Activated CD4-positive, alpha-beta T cell treated with anti-CD3 and anti-CD28 coated beads for 36 hours (primary cell): ENCODE data around the gene ACAN. TPM values are rescaled to one million over a fixed set of nuclear protein-coding genes. Genes with fewer than 3 reads are reported as not detected.

Source experiments
- ATAC-seq: fragments of 200-7000 bp; cut with Tn5 transposase; one replicate; pipeline ENCODE4 v1.10.0; 2021; ENCODE audit warnings: mild to moderate bottlenecking, moderate library complexity
- CTCF ChIA-PET: fragments of 350-600 bp; sonication (Branson Sonifier 250); formaldehyde crosslinking; loops from one replicate; lab custom pipeline; 2021; ENCODE audit warnings: antibody characterized with exemption; lab: Charles Lee
- POLR2A ChIA-PET: fragments of 350-600 bp; sonication (Branson Sonifier 250); formaldehyde crosslinking; loops from one replicate; lab custom pipeline; 2021; ENCODE audit warnings: antibody characterized with exemption, inconsistent platforms; lab: Charles Lee
- DNase-seq: peaks from one replicate; pipeline ENCODE4 v3.0.0-alpha.2; 2020
- H3K27ac Mint-ChIP-seq: one replicate; pipeline ENCODE4 v1.8.0; 2021; ENCODE audit warnings: mixed read lengths
- H3K27me3 Mint-ChIP-seq: one replicate; pipeline ENCODE4 v1.8.0; 2021; ENCODE audit warnings: mixed read lengths
- H3K36me3 Mint-ChIP-seq: one replicate; pipeline ENCODE4 v1.8.0; 2021; ENCODE audit warnings: low read depth, mixed read lengths
- H3K4me1 Mint-ChIP-seq: one replicate; pipeline ENCODE4 v1.8.0; 2021; ENCODE audit warnings: mixed read lengths
- H3K4me3 Mint-ChIP-seq: one replicate; pipeline ENCODE4 v1.8.0; 2021; ENCODE audit warnings: mild to moderate bottlenecking, moderate library complexity, mixed read lengths
- H3K9me3 Mint-ChIP-seq: one replicate; pipeline ENCODE4 v1.8.0; 2021; ENCODE audit warnings: low read depth, mixed read lengths
- intact Hi-C, 2 experiments: fragments of 100-400 bp; cut with DNase I in 1 of 2; cut with micrococcal nuclease in 1 of 2; formaldehyde crosslinking; loops; one replicate each; pipeline versions ENCODE4 v1.14.2 to v1.15.1; 2022 to 2024; cut with DNase I, micrococcal nuclease
- total RNA-seq, 2 experiments: library from RNA; stranded (reverse); gene quantifications; one replicate each; pipeline ENCODE4 v1.2.3, GENCODE V29; 2021

Gene ACAN
- total RNA-seq, 2 experiments from 2014 or later = not detected

- DNase-seq = no peak
- H3K36me3 Mint-ChIP-seq = no peaks in the 10 kb centered on the region
- peaks cover 7% of the 10 kb centered on the region for H3K4me1 Mint-ChIP-seq
- no peaks in the 10 kb centered on the region for H3K27me3 Mint-ChIP-seq
- H3K4me3 Mint-ChIP-seq = no peak overlapping the region
- ChIA-PET POLR2A (no interaction called here), CTCF (interaction anchor here (0.8 to 1.1 kb wide), 2 partner anchors 10 to 173 kb away, joined by 3 read pairs; no protein-coding TSS in a partner anchor)
- no peaks in the 10 kb centered on the region for H3K9me3 Mint-ChIP-seq
- ATAC-seq = peak; percentile 80
- intact Hi-C loops = no loop called here
- H3K27ac Mint-ChIP-seq = no peak overlapping the region
These were observed 41.6 kb downstream of the ACAN start for GRCh38 chr15:88844749-88845386.

DNA sequence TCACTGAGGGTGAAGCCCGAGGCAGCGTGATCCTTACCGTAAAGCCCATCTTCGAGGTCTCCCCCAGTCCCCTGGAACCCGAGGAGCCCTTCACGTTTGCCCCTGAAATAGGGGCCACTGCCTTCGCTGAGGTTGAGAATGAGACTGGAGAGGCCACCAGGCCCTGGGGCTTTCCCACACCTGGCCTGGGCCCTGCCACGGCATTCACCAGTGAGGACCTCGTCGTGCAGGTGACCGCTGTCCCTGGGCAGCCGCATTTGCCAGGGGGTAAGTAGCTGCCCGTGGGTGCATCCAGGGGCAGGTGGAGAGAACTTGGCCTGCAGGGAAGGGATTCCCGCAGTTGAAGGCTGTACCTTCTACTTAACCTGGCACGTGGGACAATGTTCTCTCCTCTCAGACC lies 42.4 kb downstream of the ACAN start:
- Mint-ChIP-seq H3K4me1 (peaks cover 7% of the 10 kb centered on the region), H3K27ac (no peak overlapping the region), H3K4me3 (no peak overlapping the region), H3K27me3 (no peaks in the 10 kb centered on the region), H3K9me3 (no peaks in the 10 kb centered on the region), H3K36me3 (no peaks in the 10 kb centered on the region)
- intact Hi-C loops = no loop called here
- DNase-seq (no peak), ATAC-seq (no peak)
- ChIA-PET CTCF (no interaction called here), POLR2A (no interaction called here)

DNA sequence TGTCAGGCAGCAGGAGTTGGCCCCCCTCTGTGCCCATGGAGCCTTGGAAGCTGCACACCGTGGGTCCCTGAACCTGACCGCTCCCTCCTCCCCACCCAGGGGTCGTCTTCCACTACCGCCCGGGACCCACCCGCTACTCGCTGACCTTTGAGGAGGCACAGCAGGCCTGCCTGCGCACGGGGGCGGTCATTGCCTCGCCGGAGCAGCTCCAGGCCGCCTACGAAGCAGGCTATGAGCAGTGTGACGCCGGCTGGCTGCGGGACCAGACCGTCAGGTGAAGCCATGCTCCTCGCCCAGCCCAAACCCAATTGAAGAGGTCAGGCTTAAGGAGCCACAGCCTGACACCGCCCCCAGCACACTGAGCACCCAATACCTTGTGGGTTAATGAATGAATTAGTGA lies 43.9 kb downstream of the ACAN start:
- no peaks in the 10 kb centered on the region for H3K9me3 Mint-ChIP-seq

DNA sequence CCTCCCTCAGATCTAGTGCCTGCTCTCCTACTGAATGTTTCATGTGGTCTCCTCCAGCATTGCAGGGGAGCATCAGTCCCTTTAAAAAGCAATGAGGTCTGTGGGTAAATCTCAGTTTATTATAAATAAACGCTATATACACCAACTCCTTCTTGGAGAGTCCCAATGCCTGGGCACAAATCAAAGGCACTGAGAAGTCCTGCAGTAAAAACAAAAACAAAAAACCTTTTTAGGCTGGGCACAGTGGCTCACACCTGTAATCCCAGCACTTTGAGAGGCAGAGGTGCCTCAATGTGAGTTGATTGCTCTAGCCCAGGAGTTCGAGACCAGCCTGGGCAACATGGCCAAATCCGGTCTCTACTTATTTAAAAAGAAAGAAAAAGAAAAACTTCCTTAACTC lies 45.0 kb downstream of the ACAN start:
- Mint-ChIP-seq H3K27me3 (no peaks in the 10 kb centered on the region), H3K36me3 (no peaks in the 10 kb centered on the region), H3K27ac (no peak overlapping the region), H3K9me3 (no peaks in the 10 kb centered on the region), H3K4me1 (peaks cover 7% of the 10 kb centered on the region), H3K4me3 (no peak overlapping the region)
- ATAC-seq = no peak
- intact Hi-C loops = no loop called here
- ChIA-PET CTCF (no interaction called here), POLR2A (no interaction called here)
- DNase-seq = no peak

More for the DNA sequence above, 43.9 kb downstream of the ACAN start:
- ATAC-seq (no peak), DNase-seq (no peak)
- no peak overlapping the region for H3K27ac Mint-ChIP-seq
- intact Hi-C loops = no loop called here
- H3K27me3 Mint-ChIP-seq = no peaks in the 10 kb centered on the region
- H3K4me3 Mint-ChIP-seq = no peak overlapping the region
- peaks cover 7% of the 10 kb centered on the region for H3K4me1 Mint-ChIP-seq
- H3K36me3 Mint-ChIP-seq = no peaks in the 10 kb centered on the region
- POLR2A ChIA-PET = no interaction called here
- CTCF ChIA-PET = no interaction called here

DNA sequence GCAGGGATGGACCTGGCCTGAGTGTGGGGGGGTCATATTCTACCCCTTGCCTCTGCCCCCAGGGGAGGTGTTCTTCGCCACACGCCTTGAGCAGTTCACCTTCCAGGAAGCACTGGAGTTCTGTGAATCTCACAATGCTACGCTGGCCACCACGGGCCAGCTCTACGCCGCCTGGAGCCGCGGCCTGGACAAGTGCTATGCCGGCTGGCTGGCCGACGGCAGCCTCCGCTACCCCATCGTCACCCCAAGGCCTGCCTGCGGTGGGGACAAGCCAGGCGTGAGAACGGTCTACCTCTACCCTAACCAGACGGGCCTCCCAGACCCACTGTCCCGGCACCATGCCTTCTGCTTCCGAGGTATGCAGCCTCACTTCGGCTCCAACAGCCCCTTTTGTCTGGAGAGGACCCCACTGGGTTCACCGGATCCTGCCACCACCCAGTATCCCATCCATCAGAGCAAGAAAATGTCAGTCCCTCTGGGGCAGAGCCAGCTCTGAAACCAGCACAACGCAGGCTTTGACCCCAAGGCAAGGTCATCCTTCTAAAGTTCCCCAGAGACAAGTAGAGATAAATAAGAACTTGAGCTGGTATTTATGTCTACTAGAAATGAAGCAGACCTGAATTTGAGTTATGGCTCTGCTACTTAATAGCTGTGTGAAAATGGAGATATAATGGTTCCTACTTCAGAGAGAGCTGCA lies 46.3 kb downstream of the ACAN start:
- no peak for ATAC-seq
- intact Hi-C loops = no loop called here

DNA sequence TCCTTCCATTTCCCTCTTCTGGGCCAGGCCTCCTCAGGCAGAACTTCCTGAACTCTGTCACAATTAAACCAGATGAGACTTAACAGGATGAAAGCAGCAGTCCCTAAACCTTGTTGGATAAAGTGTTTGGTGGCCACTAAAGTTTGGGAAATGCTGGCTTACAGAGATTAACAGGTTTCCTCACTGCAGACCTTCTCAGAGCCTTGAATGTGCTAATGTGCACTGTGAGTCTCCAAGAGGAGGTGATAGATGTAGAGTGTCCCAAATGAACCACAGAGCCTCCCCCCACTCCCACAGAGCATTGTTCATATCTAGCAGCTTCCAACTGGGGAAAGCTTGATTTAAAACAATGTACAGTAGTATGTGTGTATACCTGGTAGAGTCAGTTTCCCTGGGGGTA lies 49.2 kb downstream of the ACAN start:
- Mint-ChIP-seq H3K27ac (no peak overlapping the region), H3K36me3 (peaks cover 3% of the 10 kb centered on the region), H3K27me3 (no peaks in the 10 kb centered on the region), H3K4me1 (no peaks in the 10 kb centered on the region), H3K4me3 (no peak overlapping the region), H3K9me3 (peaks cover 8% of the 10 kb centered on the region)
- POLR2A ChIA-PET = no interaction called here
- intact Hi-C loops = no loop called here
- DNase-seq = no peak
- no peak for ATAC-seq
- CTCF ChIA-PET = no interaction called here

More for the DNA sequence above, 46.3 kb downstream of the ACAN start:
- H3K27ac Mint-ChIP-seq = no peak overlapping the region
- H3K27me3 Mint-ChIP-seq = no peaks in the 10 kb centered on the region
- peaks cover 1% of the 10 kb centered on the region for H3K36me3 Mint-ChIP-seq
- POLR2A ChIA-PET = no interaction called here
- CTCF ChIA-PET = interaction anchor here (0.7 kb wide), 1 partner anchor 10 kb away, joined by 4 read pairs; no protein-coding TSS in a partner anchor
- H3K4me3 Mint-ChIP-seq = no peak overlapping the region
- DNase-seq = no peak
- peaks cover 4% of the 10 kb centered on the region for H3K9me3 Mint-ChIP-seq
- H3K4me1 Mint-ChIP-seq = peaks cover 5% of the 10 kb centered on the region

- no peak overlapping the region for H3K4me3 Mint-ChIP-seq
- peaks cover 5% of the 10 kb centered on the region for H3K9me3 Mint-ChIP-seq
- H3K36me3 Mint-ChIP-seq = peaks cover 3% of the 10 kb centered on the region
- CTCF ChIA-PET = interaction anchor here (0.6 to 0.7 kb wide), 2 partner anchors 9 to 312 kb away, joined by 4 read pairs; no protein-coding TSS in a partner anchor
- H3K4me1 Mint-ChIP-seq = no peaks in the 10 kb centered on the region
- POLR2A ChIA-PET = no interaction called here
- ATAC-seq (no peak), DNase-seq (no peak)
- H3K27ac Mint-ChIP-seq = no peak overlapping the region
- intact Hi-C loops = no loop called here
- H3K27me3 Mint-ChIP-seq = no peaks in the 10 kb centered on the region
These were observed 55.7 kb downstream of the ACAN start for GRCh38 chr15:88858934-88859333.

- Mint-ChIP-seq H3K36me3 (peaks cover 2% of the 10 kb centered on the region), H3K4me1 (no peaks in the 10 kb centered on the region), H3K4me3 (no peak overlapping the region), H3K27ac (no peak overlapping the region), H3K9me3 (peaks cover 4% of the 10 kb centered on the region), H3K27me3 (no peaks in the 10 kb centered on the region)
- CTCF ChIA-PET = interaction anchor here (0.6 to 0.7 kb wide), 2 partner anchors 10 to 22 kb away, joined by 4 read pairs; no protein-coding TSS in a partner anchor
- ATAC-seq (no peak), DNase-seq (no peak)
- intact Hi-C loops = no loop called here
- POLR2A ChIA-PET = no interaction called here
These were observed 56.3 kb downstream of the ACAN start for GRCh38 chr15:88859550-88859949.

- no peaks in the 10 kb centered on the region for H3K36me3 Mint-ChIP-seq
- no peak overlapping the region for H3K4me3 Mint-ChIP-seq
- POLR2A ChIA-PET = interaction anchor here (0.6 kb wide), 1 partner anchor 25 kb away, joined by 5 read pairs; no protein-coding TSS in a partner anchor
- ATAC-seq (no peak), DNase-seq (no peak)
- H3K9me3 Mint-ChIP-seq = no peaks in the 10 kb centered on the region
- intact Hi-C loops = no loop called here
- CTCF ChIA-PET = no interaction called here
- H3K4me1 Mint-ChIP-seq = no peaks in the 10 kb centered on the region
- no peaks in the 10 kb centered on the region for H3K27me3 Mint-ChIP-seq
- no peak overlapping the region for H3K27ac Mint-ChIP-seq
These were observed 57.0 kb downstream of the ACAN start for GRCh38 chr15:88860212-88860611.

DNA sequence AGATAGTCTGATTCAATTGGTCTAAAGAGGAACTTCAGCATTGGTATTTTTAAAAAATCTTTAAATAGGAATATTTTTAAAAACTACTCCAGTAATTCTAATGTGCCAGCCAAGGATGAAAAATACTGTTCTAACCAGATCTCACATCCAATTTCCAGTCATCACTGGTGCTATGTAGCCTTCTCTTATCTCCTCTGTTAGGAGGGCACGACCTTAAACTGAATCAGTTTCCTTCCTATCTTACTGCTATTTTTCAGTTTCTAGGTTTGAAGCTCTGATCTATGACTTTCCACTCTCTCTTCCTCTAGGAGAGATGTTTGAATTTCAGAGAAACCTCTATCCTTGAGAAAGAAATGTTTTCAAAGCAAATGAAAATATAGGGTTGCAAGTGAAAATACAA lies 60.2 kb downstream of the ACAN start:
- POLR2A ChIA-PET = no interaction called here
- CTCF ChIA-PET = interaction anchor here (0.9 kb wide), 1 partner anchor 42 kb away, joined by 3 read pairs; no protein-coding TSS in a partner anchor
- DNase-seq = no peak
- H3K4me3 Mint-ChIP-seq = no peak overlapping the region
- no peak for ATAC-seq
- no peaks in the 10 kb centered on the region for H3K27me3 Mint-ChIP-seq
- H3K4me1 Mint-ChIP-seq = no peaks in the 10 kb centered on the region
- no peaks in the 10 kb centered on the region for H3K36me3 Mint-ChIP-seq
- H3K9me3 Mint-ChIP-seq = no peaks in the 10 kb centered on the region
- H3K27ac Mint-ChIP-seq = no peak overlapping the region
- intact Hi-C loops = no loop called here

DNA sequence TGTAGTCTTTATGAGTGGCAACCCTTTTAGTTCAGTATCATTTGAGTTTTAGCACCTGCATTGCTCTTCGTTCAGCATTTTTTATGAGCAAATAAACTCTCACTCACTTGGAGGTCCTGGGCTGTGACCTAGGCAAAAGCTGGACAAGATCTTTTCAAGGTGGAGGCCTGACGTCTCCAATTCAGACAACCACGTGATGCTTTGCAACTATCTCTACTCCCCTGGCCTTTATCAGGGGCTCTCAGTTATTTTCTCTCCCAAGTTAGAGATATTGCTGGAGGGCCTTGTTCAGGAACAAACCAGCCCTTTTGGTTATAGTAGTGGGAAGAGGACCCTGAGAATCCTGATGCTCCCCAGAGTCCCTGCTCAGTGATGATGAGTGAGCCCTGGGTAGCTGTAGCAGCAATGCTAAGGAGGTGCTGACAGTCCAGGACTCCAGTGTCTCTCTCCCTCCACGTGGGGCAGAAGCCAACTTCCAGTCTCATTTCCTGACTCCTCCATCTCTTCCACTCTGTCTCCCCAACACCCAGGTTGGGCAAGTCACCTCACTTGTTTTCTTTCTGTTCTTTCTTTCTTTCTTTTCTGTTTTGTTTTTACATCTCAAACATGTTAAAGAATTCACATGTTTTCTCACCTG lies 61.7 kb downstream of the ACAN start:
- Mint-ChIP-seq H3K27me3 (no peaks in the 10 kb centered on the region), H3K4me3 (no peak overlapping the region), H3K4me1 (no peaks in the 10 kb centered on the region), H3K27ac (no peak overlapping the region), H3K9me3 (no peaks in the 10 kb centered on the region), H3K36me3 (no peaks in the 10 kb centered on the region)
- intact Hi-C loops = no loop called here
- ChIA-PET CTCF (no interaction called here), POLR2A (no interaction called here)
- no peak for ATAC-seq
- no peak for DNase-seq
